NOMO-1 treated with DMSO at 0.1 percent for 48 hours (cell line): ENCODE results near the gene ACTL6B.

Source experiments
- DNase-seq: peaks from one replicate; lab custom pipeline; 2025; ENCODE audit not compliant: unreplicated experiment; lab: John Stamatoyannopoulos, UW

ACTL6B gene

DNA sequence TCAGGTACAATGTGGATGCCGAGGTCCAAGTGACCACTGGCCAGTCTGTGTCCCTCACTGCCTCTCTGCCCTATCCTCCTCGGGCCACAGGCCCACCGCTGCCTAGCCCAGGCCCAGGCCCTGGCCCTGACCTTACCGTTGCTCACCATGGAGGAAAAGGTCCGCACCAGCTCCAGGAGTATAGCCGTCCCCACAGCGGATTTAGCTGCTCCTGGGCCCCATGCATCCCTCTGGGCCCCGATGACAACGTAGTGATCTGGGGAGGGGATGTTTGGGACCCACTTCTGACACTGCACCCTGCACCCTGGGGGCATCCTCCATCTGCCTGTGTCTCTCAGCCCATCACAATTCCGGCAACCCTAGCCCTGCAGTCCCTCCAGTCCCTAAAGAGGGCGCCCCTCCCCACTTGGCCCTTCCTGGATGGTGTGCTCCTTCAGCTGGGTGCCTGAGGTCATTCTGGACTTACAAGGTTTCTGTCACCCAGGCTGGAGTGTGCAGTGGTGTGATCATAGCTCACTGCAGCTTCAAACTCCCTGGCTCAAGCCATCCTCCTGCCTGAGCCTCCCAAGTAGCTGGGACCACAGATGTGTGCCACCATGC is 27.0 kb downstream of the ACTL6B start:
- peak; percentile 33 for DNase-seq

- DNase-seq, result no peak
Observed at GRCh38 chr7:100627238-100627549, 29.1 kb downstream of the ACTL6B start.

- DNase-seq, result no peak
Observed at GRCh38 chr7:100626530-100627237, 29.6 kb downstream of the ACTL6B start.

DNA sequence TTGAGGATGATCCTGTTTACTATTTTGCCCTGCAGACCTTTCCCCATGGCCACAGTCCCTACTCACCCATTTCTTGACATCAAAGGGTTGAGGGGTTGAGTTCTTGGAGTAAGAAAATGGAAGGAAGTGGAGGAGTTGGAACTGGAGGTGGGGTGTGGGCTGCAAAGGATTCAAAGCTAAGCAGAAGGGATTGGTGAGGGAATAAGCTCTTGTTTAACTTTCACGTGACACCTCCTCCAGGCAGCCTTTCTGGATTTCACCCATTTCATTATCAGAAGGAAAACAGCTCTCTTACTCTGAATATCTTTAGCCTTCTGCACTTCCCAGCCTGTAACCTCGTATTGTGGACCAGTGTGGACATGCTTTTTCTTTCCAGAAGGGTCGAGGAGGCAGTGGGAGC is 30.2 kb downstream of the ACTL6B start:
- no peak for DNase-seq

- DNase-seq, result no peak
Observed at GRCh38 chr7:100623951-100624824, 32.1 kb downstream of the ACTL6B start.

DNA sequence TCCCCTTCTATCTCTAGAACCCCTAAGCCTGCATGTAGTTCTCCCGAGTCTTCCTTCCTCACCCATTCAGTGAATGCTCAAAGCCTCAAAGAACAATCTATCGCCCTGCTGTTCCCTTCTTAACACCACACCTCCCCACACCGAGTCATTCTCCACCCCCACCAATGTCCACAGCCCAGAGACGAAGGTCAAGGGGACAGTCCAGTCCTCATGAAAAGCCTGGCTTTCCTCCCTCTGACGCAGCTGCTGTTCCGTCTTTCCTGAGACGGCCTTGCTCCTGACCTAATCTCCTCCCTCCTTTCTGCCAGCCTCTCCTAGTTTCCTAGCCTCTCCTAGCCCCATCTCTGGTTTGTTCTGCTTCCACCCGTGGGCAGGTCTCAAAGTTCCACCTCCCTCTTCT is 34.7 kb downstream of the ACTL6B start:
- DNase-seq, result no peak

GRCh38 chr7:100620804-100621203 is 35.4 kb downstream of the ACTL6B start:
- no peak for DNase-seq

- DNase-seq, result no peak
Observed at GRCh38 chr7:100620239-100620638, 36.0 kb downstream of the ACTL6B start.

DNA sequence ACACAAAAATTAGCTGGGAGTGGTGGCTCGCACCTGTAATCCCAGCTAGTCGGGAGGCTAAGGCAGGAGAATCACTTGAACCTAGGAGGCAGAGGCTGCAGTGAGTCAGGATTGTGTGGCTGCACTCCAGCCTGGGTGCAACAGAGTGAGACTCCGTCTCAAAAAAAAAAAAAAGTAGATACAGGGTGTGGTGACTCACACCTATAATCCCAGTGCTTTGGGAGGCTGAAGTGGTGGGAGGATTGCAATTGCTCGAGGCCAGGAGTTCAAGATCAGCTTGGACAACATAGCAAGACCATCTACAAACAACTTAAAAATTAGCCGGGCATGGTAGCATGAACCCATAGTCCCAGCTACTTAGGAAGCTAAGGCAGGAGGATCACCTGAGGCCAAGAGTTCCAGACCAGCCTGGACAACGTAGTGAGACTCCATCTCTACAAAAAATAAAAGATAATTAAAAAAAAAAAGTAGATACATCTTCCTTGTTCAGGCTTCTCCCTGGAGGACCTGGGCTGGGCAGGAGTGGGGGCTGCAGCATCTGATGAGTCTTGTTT is 41.9 kb downstream of the ACTL6B start:
- DNase-seq, result no peak

DNA sequence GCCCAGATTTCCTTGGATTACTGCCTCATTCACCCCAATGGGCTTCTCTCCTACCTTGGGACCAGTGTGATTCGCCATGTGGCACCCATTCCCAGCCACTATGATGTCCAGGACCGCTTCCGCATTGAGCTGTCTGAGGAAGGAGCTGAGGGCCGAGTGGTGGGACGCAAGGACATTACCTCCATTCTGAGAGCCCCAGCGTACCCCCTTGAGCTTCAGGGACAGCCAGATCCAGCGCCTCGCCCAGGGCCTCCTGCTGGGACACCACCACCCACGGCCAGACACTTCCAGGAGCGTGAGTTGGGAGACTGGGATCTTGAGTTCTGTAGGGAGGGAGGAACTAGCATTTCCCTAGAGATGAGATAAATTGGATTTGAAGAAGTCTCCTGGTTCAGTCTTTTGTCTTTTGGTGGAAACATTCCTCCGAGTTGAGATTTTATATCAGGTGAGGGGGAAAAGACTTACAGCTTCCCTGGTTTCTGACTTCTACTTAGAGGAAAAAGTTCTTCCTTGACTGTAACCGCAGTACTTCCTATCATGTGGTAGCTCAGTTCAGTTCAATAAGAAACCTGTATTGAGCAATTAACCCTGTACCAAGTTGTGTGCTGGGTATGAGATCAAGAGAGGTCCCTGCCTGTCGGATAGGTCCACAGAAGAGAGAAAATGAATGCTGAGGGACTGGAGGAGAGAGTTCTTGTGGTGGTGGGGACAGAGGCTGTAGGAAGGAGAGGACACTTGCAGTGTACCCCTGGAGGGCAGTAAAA is 42.7 kb downstream of the ACTL6B start:
- DNase-seq, result peak; percentile 84

GRCh38 chr7:100612730-100613390 is 43.4 kb downstream of the ACTL6B start:
- peak; percentile 34 for DNase-seq

DNA sequence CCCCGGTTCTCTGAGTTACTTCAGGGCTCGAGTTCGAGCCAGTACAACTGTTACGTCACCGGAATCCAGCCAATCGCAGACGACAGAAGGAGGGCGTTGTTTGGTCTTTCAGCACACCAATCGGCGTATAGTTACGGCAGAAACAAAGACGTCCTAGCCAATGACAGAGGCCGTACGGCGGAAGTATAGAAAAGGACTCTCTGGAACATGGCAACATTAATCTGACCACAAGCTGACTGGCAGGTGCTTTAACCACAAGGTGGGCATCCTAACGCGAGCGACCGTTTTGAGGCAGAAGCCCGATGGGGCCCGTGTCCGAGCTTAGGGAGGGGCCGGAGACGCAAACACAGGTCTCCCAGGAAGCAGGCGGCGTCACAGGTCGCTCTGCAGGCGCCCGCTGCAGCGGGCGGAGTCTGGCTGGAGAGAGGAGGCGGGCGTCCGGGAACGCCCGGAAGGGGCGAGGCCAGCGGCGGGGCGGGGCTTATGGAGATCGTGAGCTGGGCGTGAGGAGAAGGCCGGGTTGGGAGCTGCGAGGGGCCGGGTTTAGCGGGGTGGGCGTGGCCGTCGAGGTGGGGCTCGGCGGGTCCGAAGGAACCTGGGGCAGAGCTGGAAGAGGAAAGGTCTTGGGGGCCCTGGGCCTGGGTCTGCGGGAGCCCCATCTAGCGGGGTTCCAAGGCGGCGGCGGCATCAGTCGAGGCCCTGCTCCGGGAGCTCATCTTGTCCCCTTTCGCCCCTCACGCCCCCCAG is 44.1 kb downstream of the ACTL6B start, which contains the start of gene MOSPD3:
MOSPD3 (plus strand) TSS at position 558 of the 747 bp plus-strand sequence. CDS start 252 bp downstream, outside the sequence.
- DNase-seq, result peak; percentile 100

DNA sequence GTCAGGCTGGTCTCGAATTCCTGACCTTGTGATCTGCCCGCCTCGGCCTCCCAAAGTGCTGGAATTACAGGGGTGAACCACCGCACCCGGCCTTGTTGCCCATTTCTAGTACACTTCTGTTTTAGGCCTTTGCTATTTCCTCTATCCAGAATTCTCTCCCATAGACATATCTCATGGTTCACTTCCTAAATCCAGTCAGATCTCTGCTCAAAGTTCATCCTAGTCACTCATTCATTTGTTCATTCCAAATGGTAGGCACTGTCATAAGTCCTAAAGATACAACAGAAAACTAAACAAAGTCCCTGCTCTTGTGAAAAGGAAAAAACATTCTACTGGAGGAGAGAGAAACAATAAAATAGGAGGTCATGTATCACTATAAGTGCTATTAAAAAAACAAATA is 46.3 kb downstream of the ACTL6B start:
- no peak for DNase-seq

DNA sequence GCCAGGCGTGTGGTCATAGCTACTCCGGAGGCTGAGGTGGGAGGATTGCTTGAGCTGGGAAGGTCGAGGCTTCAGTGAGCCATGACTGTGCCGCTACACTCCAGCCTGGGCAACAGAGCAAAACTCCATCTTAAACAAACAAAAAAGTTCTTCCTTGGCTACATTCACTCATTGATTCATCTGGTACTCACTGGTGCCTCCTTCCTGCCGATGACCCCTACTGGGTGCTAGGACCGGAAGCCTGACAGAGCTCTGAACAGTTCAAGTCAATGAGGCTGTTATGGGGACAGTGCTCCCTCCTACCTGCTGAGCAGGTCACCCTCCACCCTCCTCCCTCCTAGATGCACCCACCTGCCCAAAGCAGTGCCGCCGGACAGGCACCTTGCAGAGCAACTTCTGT is 49.1 kb downstream of the ACTL6B start:
- DNase-seq, result no peak

DNA sequence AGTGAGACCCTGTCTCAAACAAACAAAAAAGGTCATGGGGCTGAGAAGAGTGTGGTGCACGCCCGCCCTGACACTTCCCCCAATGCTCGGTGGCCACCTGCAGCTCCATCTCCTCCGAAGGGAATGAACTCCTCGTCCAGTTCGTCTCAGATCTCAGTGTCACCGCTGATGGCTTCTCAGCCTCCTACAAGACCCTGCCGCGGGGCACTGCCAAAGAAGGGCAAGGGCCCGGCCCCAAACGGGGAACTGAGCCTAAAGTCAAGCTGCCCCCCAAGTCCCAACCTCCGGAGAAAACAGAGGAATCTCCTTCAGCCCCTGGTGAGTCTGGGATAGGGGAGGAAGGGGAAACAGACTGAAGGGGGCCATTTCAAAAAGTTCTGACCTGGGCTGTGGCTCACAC is 49.9 kb downstream of the ACTL6B start:
- no peak for DNase-seq

- DNase-seq, result peak; percentile 29
Observed at GRCh38 chr7:100604976-100605911, 51.0 kb downstream of the ACTL6B start.

GRCh38 chr7:100604028-100604975 is 51.9 kb downstream of the ACTL6B start:
- peak; percentile 91 for DNase-seq

DNA sequence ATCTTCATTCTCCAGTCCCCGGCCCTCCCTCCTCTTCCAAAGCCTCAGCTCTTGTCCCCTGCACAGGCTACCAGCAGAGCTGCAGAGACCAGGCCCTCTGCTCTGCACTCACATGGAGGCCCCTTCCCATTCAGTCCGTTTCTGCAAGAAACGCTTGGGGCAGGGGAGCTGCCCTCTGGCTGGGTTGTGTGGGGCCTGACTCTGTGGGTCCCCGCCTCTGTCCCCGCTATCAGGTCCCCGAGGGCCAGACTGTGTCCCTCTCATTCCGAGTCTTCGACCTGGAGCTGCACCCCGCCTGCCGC is 52.6 kb downstream of the ACTL6B start:
- no peak for DNase-seq
